Transverse colon (tissue), 4 donors: ENCODE data around the gene ZMIZ1. TPM values are rescaled to one million over a fixed set of nuclear protein-coding genes. Genes with fewer than 3 reads are reported as not detected.

Source experiments
- DNase-seq: peaks from one replicate; pipeline ENCODE4 v3.0.0-alpha.2; 2019
- H3K27ac ChIP-seq, 4 donors: fragments of 200-600 bp; sonication (generic); 2 replicates each; pipeline ENCODE4 v1.5.1; 2016 to 2018; ENCODE audit warnings: inconsistent platforms in 4 of 4
- H3K27me3 ChIP-seq: fragments of 200-600 bp; sonication (generic); 2 replicates; pipeline ENCODE4 v1.5.1; 2017; ENCODE audit warnings: inconsistent platforms
- H3K36me3 ChIP-seq, 4 donors: fragments of 200-600 bp; sonication (generic); 2 replicates each; pipeline ENCODE4 v1.5.1; 2017 to 2019; ENCODE audit warnings: inconsistent platforms in 4 of 4
- H3K4me1 ChIP-seq, 4 donors: fragments of 200-600 bp; sonication (generic); 2 replicates each; pipeline ENCODE4 v1.5.1; 2017 to 2020; ENCODE audit warnings: inconsistent platforms in 4 of 4
- H3K4me3 ChIP-seq, 4 donors: fragments of 200-600 bp; sonication (generic); 1 replicate in 1 of 4; 2 replicates in 3 of 4; pipeline versions ENCODE4 v1.5.1 to v1.6.1; 2017 to 2019; ENCODE audit warnings: inconsistent platforms in 4 of 4
- H3K9me3 ChIP-seq, 2 donors: fragments of 200-600 bp; sonication (generic); 2 replicates each; pipeline ENCODE4 v1.5.1; 2017 to 2019; ENCODE audit warnings: inconsistent platforms in 2 of 2
- CTCF ChIP-seq, 5 experiments: fragments of 200-600 bp in 3 of 5; fragments of 450-650 bp in 2 of 5; sonication (generic) in 3 of 5; IDR thresholded peaks; 1 replicate in 2 of 5; 2 replicates in 3 of 5; pipeline ENCODE4 v1.5.1; 2016 to 2017; ENCODE audit warnings: antibody characterized with exemption in 5 of 5, inconsistent platforms in 3 of 5, mild to moderate bottlenecking in 2 of 5, moderate library complexity in 1 of 5
- EP300 ChIP-seq: sonication (generic); formaldehyde crosslinking; IDR thresholded peaks from one replicate; pipeline ENCODE4 v1.6.1; 2017; ENCODE audit warnings: antibody characterized with exemption, low read depth
- POLR2A ChIP-seq: fragments of 450-650 bp; IDR thresholded peaks from one replicate; pipeline ENCODE4 v1.6.1; 2016; ENCODE audit warnings: antibody characterized with exemption, mild to moderate bottlenecking, moderate library complexity
- POLR2AphosphoS5 ChIP-seq, 3 donors: sonication (generic); formaldehyde crosslinking; IDR thresholded peaks; one replicate each; pipeline ENCODE4 v1.6.1; 2016; ENCODE audit warnings: antibody characterized with exemption in 3 of 3
- WGBS, 2 donors: methylation state at CpG; one replicate each; pipeline ENCODE4 v1.1.5; 2018; ENCODE audit warnings: low coverage in 1 of 2; 5-methylcytosine and 5-hydroxymethylcytosine counted together
- in situ Hi-C, 4 donors: fragments of 200-750 bp; cut with MboI; loops; one replicate each; pipeline versions ENCODE4 v1.15.0 to v1.15.1; 2017; ENCODE audit warnings: low sequenced_read_pairs in 3 of 4, low pct_ligation_motif_present in 1 of 4, low pct_unique_long_range_greater_than_20kb in 1 of 4
- intact Hi-C: fragments of 100-400 bp; cut with DNase I; formaldehyde crosslinking; loops from one replicate; pipeline ENCODE4 v1.15.1; 2023; ENCODE audit warnings: low total_unique reads
- total RNA-seq, 4 donors: library from RNA; depleted of rRNA; stranded (reverse); fragments of >200 nt; gene quantifications; one replicate each; pipeline ENCODE4 v1.1.0, GENCODE V29; 2016

The ZMIZ1 gene
- total RNA-seq, 4 donors from 2014 or later = 32.0 to 108 (median 63.0) TPM

DNA sequence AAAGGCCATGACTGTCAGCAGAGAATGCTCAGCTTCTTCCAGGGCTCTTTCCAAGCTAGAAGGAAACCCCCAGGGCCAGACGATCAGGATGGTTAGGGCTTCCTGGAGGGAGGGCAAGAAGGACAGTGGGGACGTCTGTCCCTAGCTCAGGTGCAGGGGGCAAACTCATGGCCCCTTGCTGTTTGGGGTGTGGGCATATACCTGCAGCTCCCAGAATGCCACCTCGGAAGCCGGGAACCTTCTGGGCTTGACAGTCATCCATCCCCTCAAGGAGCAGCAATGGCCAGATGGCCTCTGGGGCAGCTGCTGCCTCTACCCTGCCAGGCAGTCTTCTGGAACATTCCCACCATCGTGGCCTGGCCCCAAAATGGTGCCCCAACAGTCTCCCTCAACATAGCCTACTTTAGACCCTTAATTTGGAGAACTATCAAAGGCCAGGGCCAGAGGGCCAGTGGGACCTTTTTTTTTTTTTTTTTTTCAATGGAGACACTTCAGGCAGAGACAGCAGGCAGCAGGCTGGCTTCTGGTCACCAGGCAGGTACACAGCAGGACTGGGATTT lies 40.2 kb upstream of the ZMIZ1 start:
- Histone ChIP-seq H3K4me1 (no peaks in the 10 kb centered on the region), H3K27ac (no peak overlapping the region), H3K36me3 (no peaks in the 10 kb centered on the region), H3K4me3 (no peak overlapping the region), H3K27me3 (no peaks in the 10 kb centered on the region), H3K9me3 (no peaks in the 10 kb centered on the region)
- DNase-seq = no peak
- in situ Hi-C loops (no loop called here), intact Hi-C loops (no loop called here)
- TF ChIP-seq CTCF (IDR thresholded peaks at IDR 0.05) (no peak), EP300 (no peak), POLR2A (no peak), POLR2AphosphoS5 (IDR thresholded peaks at IDR 0.05) (no peak)
- WGBS, 2 donors = 87% methylated on average over 5 of the region's 5 CpGs; no CpG with 5 or more reads in 1 of the 2 donors

GRCh38 chr10:79029478-79030390 lies 39.0 kb upstream of the ZMIZ1 start:
- in situ Hi-C loops = no loop called here
- H3K27me3 ChIP-seq = no peaks in the 10 kb centered on the region
- H3K9me3 ChIP-seq = no peaks in the 10 kb centered on the region
- H3K36me3 ChIP-seq = no peaks in the 10 kb centered on the region
- 70 to 81% methylated on average over 6 to 12 of the region's 12 CpGs for WGBS, 2 donors
- no peak overlapping the region for H3K4me3 ChIP-seq
- no peak for DNase-seq
- H3K27ac ChIP-seq = no peak overlapping the region
- intact Hi-C loops = no loop called here
- no peaks in the 10 kb centered on the region for H3K4me1 ChIP-seq
- TF ChIP-seq POLR2A (no peak), EP300 (no peak), POLR2AphosphoS5 (IDR thresholded peaks at IDR 0.05) (no peak), CTCF (IDR thresholded peaks at IDR 0.05) (no peak)

GRCh38 chr10:79030705-79031104 lies 38.1 kb upstream of the ZMIZ1 start:
- Histone ChIP-seq H3K4me1 (no peaks in the 10 kb centered on the region), H3K27me3 (no peaks in the 10 kb centered on the region), H3K27ac (no peak overlapping the region), H3K36me3 (no peaks in the 10 kb centered on the region), H3K4me3 (no peak overlapping the region), H3K9me3 (no peaks in the 10 kb centered on the region)
- TF ChIP-seq POLR2A = no peak
- no peak for TF ChIP-seq POLR2AphosphoS5 (IDR thresholded peaks at IDR 0.05)
- TF ChIP-seq CTCF (IDR thresholded peaks at IDR 0.05) = no peak
- TF ChIP-seq EP300 = no peak
- in situ Hi-C loops = no loop called here
- no peak for DNase-seq
- WGBS, 2 donors = 26 to 43% methylated on average over 1 of the region's 1 CpG
- intact Hi-C loops = no loop called here

DNA sequence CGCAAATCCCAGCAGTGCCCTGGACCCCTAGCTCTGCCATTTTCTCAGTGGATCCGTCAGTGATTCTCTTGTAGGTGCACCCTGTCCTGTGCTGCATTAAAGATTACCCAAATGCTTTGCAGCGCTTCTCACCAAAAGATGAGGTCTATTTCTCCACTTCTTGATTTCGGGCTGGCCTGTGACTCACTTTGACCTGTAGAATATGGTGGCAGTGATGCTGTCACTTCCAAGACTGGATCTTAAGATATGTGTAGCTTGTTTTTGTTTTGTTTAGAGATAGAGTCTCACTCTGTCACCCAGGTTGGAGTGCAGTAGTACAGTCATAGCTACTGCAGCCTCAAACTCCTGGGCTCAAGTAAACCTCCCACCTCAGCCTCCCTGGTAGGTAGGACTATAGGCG lies 37.0 kb upstream of the ZMIZ1 start:
- 96 to 100% methylated on average over 1 to 5 of the region's 5 CpGs for WGBS, 2 donors
- DNase-seq = no peak
- H3K9me3 ChIP-seq = no peaks in the 10 kb centered on the region
- no peaks in the 10 kb centered on the region for H3K27me3 ChIP-seq
- in situ Hi-C loops (no loop called here), intact Hi-C loops (no loop called here)
- TF ChIP-seq POLR2A (no peak), POLR2AphosphoS5 (IDR thresholded peaks at IDR 0.05) (no peak), EP300 (no peak), CTCF (IDR thresholded peaks at IDR 0.05) (no peak)
- no peaks in the 10 kb centered on the region for H3K4me1 ChIP-seq
- no peak overlapping the region for H3K4me3 ChIP-seq
- H3K36me3 ChIP-seq = no peaks in the 10 kb centered on the region
- H3K27ac ChIP-seq = no peak overlapping the region
